ENCODE measurements around the gene CFAP65.

Gene CFAP65

GRCh38 chr2:218963601-218964000, 77.7 kb downstream of the CFAP65 start:
- DNase-seq, result no peak

- peak; percentile 94 for DNase-seq
These were observed 78.3 kb downstream of the CFAP65 start for GRCh38 chr2:218962859-218963492.

- DNase-seq, result peak; percentile 41
These were observed 79.4 kb downstream of the CFAP65 start for GRCh38 chr2:218961651-218962570.

GRCh38 chr2:218961229-218961628, 80.1 kb downstream of the CFAP65 start:
- DNase-seq, result no peak

GRCh38 chr2:218960309-218961165, 80.8 kb downstream of the CFAP65 start:
- DNase-seq, result no peak

- DNase-seq, result peak; percentile 41
These were observed 81.5 kb downstream of the CFAP65 start for GRCh38 chr2:218959761-218960308.

- DNase-seq, result peak; percentile 89
These were observed 82.1 kb downstream of the CFAP65 start, which contains the start of gene CDK5R2 for GRCh38 chr2:218959141-218959731. Gene CDK5R2, plus strand, starts transcription at chr2:218959666. Its CDS starts 155 bp downstream, at chr2:218959821.

GRCh38 chr2:218958276-218958675, 83.0 kb downstream of the CFAP65 start:
- DNase-seq, result no peak

GRCh38 chr2:218957671-218958070, 83.6 kb downstream of the CFAP65 start:
- no peak for DNase-seq

GRCh38 chr2:218956039-218956438, 85.3 kb downstream of the CFAP65 start:
- DNase-seq, result no peak

GRCh38 chr2:218954541-218955300, 86.6 kb downstream of the CFAP65 start:
- DNase-seq, result no peak

- DNase-seq, result no peak
These were observed 87.9 kb downstream of the CFAP65 start for GRCh38 chr2:218953366-218953954.
